ENCODE measurements around the gene CYP2J2. TPM values are rescaled to one million over a fixed set of nuclear protein-coding genes. Genes with fewer than 3 reads are reported as not detected.

The CYP2J2 gene
- total and polyA plus RNA-seq, 2 donors (not counting 1 experiment from before 2014, with no cell fraction given), result 0.34 to 0.91 TPM

- Histone ChIP-seq H3K27me3 (replicated peaks in 1 of 4; ENCODE audit: control extremely low read depth in 1 of 4, control insufficient read depth in 3 of 4, insufficient read depth in 4 of 4, low read length in 3 of 4) (peaks cover 0 to 5% (median 0%) of the 10 kb centered on the region in 4 experiments), H3K36me3 (replicated peaks in 1 of 2; ENCODE audit: control extremely low read depth in 1 of 2, control insufficient read depth in 1 of 2, extremely low read depth in 1 of 2, insufficient read depth in 2 of 2, low read length in 1 of 2) (no peaks in the 10 kb centered on the region), H3K4me2 (replicated peaks; ENCODE audit: low read depth, low read length, poor library complexity, severe bottlenecking) (no peak overlapping the region), H3K9ac (ENCODE audit: low read length) (no peak overlapping the region), H3K27ac (ENCODE audit: low read length in 2 of 2) (no peak overlapping the region), H3K79me2 (ENCODE audit: control insufficient read depth, insufficient read depth, low read length) (no peaks in the 10 kb centered on the region), H4K20me1 (ENCODE audit: control insufficient read depth, insufficient read depth, low read length, poor library complexity, severe bottlenecking) (no peaks in the 10 kb centered on the region), H3K4me1 (ENCODE audit: control insufficient read depth in 2 of 2, insufficient read depth in 2 of 2, low read length in 2 of 2) (no peaks in the 10 kb centered on the region), H2AFZ (ENCODE audit: insufficient read depth, low read depth, low read length, poor library complexity, severe bottlenecking) (no peak overlapping the region), H3K9me3 (ENCODE audit: control extremely low read depth in 1 of 3, control insufficient read depth in 2 of 3, insufficient read depth in 1 of 3, low read length in 2 of 3) (no peaks in the 10 kb centered on the region), H3K4me3 (ENCODE audit: control extremely low read depth in 1 of 5, extremely low read depth in 1 of 5, insufficient read depth in 1 of 5, low read depth in 2 of 5, low read length in 4 of 5) (no peak overlapping the region)
- TF ChIP-seq EZH2 (IDR thresholded peaks at IDR 0.05; ENCODE audit: borderline replicate concordance, insufficient read depth, low read depth, low read length, poor library complexity, severe bottlenecking), result no peak
- no peak for TF ChIP-seq CTCF (IDR thresholded peaks at IDR 0.05)
- no peak overlapping the region for H3K27ac Mint-ChIP-seq
- CTCF ChIA-PET, result interaction anchor here (1.3 kb wide), 1 partner anchor 10 kb away, joined by 4 read pairs; no protein-coding TSS in a partner anchor
- POLR2A ChIA-PET, result no interaction called here
- H3K4me1 Mint-ChIP-seq, result no peaks in the 10 kb centered on the region
- intact Hi-C loops (cut with micrococcal nuclease), result no loop called here
- WGBS (ENCODE audit: insufficient coverage), result 92% methylated on average over 2 of the region's 2 CpGs
- ATAC-seq (ENCODE audit: low read depth), result no peak
- H3K4me3 Mint-ChIP-seq, result no peak overlapping the region
- peaks cover 7% of the 10 kb centered on the region for H3K27me3 Mint-ChIP-seq
- DNase-seq, result no peak
- no peaks in the 10 kb centered on the region for H3K9me3 Mint-ChIP-seq (ENCODE audit: insufficient read depth)
These were observed 25.5 kb upstream of the CYP2J2 start for GRCh38 chr1:59952065-59952464.

GRCh38 chr1:59949648-59950047 is 23.1 kb upstream of the CYP2J2 start:
- DNase-seq, result no peak
- intact Hi-C loops (cut with micrococcal nuclease), result loop anchor here (5.0 kb wide), 2 partner anchors 252 to 1432 kb away; no protein-coding TSS in a partner anchor

More at GRCh38 chr1:59949648-59950047, 23.1 kb upstream of the CYP2J2 start:
- POLR2A ChIA-PET, result no interaction called here
- ATAC-seq (ENCODE audit: low read depth), result no peak
- no peaks in the 10 kb centered on the region for H3K9me3 Mint-ChIP-seq (ENCODE audit: insufficient read depth)
- no peaks in the 10 kb centered on the region for H3K36me3 ChIP-seq (replicated peaks in 1 of 2; ENCODE audit: control extremely low read depth in 1 of 2, control insufficient read depth in 1 of 2, extremely low read depth in 1 of 2, insufficient read depth in 2 of 2, low read length in 1 of 2)
- no peaks in the 10 kb centered on the region for H3K4me1 Mint-ChIP-seq
- TF ChIP-seq CTCF (IDR thresholded peaks at IDR 0.05), result no peak
- no peak for TF ChIP-seq EZH2 (IDR thresholded peaks at IDR 0.05; ENCODE audit: borderline replicate concordance, insufficient read depth, low read depth, low read length, poor library complexity, severe bottlenecking)
- no peaks in the 10 kb centered on the region for H4K20me1 ChIP-seq (ENCODE audit: control insufficient read depth, insufficient read depth, low read length, poor library complexity, severe bottlenecking)
- no peak overlapping the region for H3K9ac ChIP-seq (ENCODE audit: low read length)
- no peak overlapping the region for H3K27ac Mint-ChIP-seq
- no peaks in the 10 kb centered on the region for H3K4me1 ChIP-seq (ENCODE audit: control insufficient read depth in 2 of 2, insufficient read depth in 2 of 2, low read length in 2 of 2)
- no peak overlapping the region for H3K27ac ChIP-seq (ENCODE audit: low read length in 2 of 2)
- H2AFZ ChIP-seq (ENCODE audit: insufficient read depth, low read depth, low read length, poor library complexity, severe bottlenecking), result no peak overlapping the region
- peaks cover 3% of the 10 kb centered on the region for H3K27me3 Mint-ChIP-seq
- no peaks in the 10 kb centered on the region for H3K9me3 ChIP-seq (ENCODE audit: control extremely low read depth in 1 of 3, control insufficient read depth in 2 of 3, insufficient read depth in 1 of 3, low read length in 2 of 3)
- H3K4me2 ChIP-seq (replicated peaks; ENCODE audit: low read depth, low read length, poor library complexity, severe bottlenecking), result no peak overlapping the region
- H3K4me3 ChIP-seq (ENCODE audit: control extremely low read depth in 1 of 5, extremely low read depth in 1 of 5, insufficient read depth in 1 of 5, low read depth in 2 of 5, low read length in 4 of 5), result no peak overlapping the region
- no peak overlapping the region for H3K4me3 Mint-ChIP-seq
- peaks cover 0 to 5% (median 0%) of the 10 kb centered on the region in 4 experiments for H3K27me3 ChIP-seq (replicated peaks in 1 of 4; ENCODE audit: control extremely low read depth in 1 of 4, control insufficient read depth in 3 of 4, insufficient read depth in 4 of 4, low read length in 3 of 4)
- CTCF ChIA-PET, result interaction anchor here (1.1 to 1.6 kb wide), 3 partner anchors 8 to 47 kb away, joined by 3 to 7 read pairs (median 3); no protein-coding TSS in a partner anchor
- H3K79me2 ChIP-seq (ENCODE audit: control insufficient read depth, insufficient read depth, low read length), result no peaks in the 10 kb centered on the region
